Activated CD4-positive, alpha-beta T cell treated with anti-CD3 and anti-CD28 coated beads, Interleukin-2, Interleukin-4, amounts not matched to agents 100 ng/mL and 50 ng/mL, durations not matched to agents 16 hours and 8 hours (primary cell): Measurements from ENCODE around the gene STKLD1.

Source experiments
- DNase-seq: peaks from one replicate; pipeline ENCODE4 v3.0.0-alpha.2; 2020; ENCODE audit warnings: low spot score

The STKLD1 gene

GRCh38 chr9:133345596-133345995 is 30.6 kb upstream of the STKLD1 start:
- no peak for DNase-seq

DNA sequence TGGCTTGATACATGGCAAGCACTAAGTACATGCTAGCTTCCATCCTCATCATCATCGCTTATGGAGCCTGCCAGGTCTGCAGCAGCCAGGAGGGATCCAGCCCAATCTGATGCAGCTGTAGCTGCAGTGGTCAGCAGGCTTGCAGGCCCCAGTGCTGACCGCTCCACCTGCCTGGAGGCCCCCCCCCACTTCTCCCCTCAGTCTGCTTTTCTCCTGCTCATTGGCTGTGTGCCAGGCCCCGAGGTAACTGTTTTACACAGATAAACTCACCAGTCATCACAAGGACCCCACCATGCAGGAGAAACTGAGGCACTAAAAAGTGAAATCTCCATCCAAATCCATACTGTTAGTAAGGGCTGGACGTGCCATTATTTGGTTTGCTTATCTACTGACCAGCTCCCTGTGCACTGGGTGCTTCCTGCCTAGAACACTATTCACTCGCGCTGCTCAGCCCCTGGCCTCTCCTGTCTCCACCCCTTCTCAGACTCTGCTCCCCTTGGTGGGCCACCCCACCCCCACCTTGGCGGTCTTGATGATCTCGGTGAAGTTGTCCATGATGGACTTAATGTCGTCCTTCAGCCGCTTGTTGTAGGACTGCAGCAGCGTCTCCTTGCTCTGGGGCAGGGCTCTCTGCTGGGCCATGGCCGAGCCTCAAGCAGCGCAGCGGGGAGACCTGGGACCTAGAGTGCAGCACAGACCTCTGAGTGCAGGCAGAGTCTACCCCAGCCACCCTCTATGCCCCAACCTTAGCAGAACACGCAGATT is 30.0 kb upstream of the STKLD1 start:
- no peak for DNase-seq

DNA sequence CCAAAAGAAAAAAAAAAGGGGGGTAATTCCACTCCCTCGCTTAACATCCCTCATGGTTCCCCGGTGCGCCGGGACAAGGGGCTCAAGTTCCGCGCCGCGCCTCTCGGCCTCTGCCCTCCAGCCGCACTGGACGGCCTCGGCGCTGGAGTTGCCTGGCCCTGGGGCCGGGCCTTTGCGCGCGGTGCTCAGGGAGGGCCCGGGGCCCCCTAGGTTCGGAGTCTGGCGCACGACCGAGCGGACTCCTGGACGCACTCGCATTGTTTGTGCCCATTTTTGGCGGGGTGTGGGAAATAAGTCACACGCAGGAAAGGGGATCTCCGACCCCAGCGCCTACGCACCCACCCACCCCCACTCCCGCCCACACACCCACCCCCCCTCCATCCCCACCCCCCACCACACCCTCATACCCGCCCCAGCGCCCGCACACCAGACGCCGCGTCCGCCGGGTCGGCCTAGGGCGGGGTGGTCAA is 28.6 kb upstream of the STKLD1 start:
- DNase-seq, result no peak

DNA sequence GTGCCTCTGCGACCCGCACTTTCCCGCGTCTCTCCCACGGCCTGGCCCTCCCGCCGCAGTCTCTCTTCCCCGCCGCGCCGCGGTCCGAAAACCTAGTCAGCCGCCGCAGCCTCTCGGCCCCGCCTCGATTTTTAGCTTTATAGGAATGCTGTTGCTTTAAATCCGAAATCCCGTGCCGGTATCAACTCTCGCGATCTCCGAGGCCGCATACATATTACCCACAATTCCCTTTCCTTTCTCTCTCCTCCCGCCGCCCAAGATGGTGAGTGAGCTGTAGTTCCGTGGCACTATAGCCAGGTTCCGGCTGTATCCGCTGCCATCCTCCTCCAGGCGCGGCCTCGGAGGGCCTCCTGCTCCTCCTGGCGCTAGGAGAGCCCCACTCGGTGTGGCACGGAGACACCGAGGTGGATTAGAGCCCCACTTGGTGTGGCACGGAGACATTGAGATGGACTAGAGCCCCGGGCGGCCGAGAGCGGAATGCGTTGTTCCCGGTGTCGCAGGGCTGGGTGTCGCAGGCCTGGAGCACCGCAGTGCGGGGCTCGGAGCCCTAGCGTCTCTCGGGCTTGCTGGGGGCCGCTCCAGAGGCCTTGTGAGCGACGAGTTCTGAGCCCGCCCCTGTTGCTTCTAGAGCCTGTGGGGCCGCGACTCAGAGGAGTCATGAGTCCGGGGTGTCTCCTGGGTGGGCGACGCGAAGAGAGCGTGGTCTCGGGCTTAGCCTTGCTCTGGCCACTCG is 28.0 kb upstream of the STKLD1 start, which contains the start of the genes MED22 and RPL7A:
Gene MED22, minus strand, starts transcription at position 147 of the 733 bp plus-strand sequence. CDS start 1,469 bp downstream, outside the sequence.
Gene RPL7A, plus strand, starts transcription at position 234 of the 733 bp plus-strand sequence. Its CDS starts 26 bp downstream, at position 260.
- peak; percentile 95 for DNase-seq

DNA sequence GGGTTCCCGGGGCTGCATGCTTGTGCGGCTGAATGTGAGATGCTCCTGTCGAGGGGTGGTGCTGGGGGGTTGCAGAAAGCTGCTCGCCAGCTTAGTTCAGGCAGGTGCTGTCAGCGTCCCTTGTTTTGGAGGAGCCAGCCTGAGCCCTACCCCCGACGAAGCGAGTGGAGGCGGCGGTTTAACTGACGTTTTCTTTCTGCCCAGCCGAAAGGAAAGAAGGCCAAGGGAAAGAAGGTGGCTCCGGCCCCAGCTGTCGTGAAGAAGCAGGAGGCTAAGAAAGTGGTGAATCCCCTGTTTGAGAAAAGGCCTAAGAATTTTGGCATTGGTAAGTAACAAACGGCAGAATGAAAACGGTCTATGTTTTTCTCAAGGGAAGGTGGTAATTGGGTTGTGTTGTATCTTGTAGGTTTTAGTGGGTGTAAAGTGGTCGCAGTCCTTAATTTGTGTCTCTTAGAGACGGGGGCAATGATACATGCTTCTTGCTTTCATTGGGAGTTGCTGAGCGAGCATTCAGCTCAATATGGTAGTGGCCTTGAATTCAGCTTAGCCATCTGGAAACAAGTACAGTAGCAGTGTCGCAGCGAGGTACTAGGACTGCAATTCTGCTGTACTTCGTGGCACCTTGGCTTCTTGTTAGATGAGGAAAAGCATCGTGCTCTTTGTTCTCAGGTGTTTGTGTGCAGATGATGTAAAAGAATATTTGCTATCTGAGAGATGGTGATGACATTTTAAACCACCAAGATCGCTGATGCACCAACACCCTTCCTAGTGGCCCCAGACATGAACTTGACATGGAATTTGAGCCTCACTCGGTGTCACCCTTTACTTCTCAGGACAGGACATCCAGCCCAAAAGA is 27.2 kb upstream of the STKLD1 start:
- no peak for DNase-seq

GRCh38 chr9:133349965-133350616 is 26.1 kb upstream of the STKLD1 start:
- no peak for DNase-seq

DNA sequence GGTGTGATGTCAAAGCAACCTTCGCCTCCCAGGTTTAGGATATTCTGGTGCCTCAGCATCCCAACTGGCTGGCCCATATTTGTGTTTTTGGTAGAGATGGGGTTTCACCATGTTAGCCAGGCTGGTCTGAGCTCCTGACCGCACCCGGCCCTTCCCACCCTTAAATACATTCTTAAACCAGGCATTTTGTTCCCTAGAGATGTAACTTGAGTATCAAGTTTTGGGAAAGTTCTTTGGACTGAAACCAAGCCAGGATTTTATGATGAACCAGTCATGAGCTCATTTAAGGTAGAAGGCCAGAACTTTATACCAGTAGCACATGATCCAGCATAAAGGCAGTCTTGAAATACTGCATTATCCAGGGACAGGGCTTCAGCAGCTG is 24.6 kb upstream of the STKLD1 start:
- no peak for DNase-seq

- DNase-seq, result peak; percentile 68
These were observed 24.1 kb upstream of the STKLD1 start for GRCh38 chr9:133351908-133352634.

- DNase-seq, result no peak
These were observed 23.4 kb upstream of the STKLD1 start for GRCh38 chr9:133352635-133353340.

DNA sequence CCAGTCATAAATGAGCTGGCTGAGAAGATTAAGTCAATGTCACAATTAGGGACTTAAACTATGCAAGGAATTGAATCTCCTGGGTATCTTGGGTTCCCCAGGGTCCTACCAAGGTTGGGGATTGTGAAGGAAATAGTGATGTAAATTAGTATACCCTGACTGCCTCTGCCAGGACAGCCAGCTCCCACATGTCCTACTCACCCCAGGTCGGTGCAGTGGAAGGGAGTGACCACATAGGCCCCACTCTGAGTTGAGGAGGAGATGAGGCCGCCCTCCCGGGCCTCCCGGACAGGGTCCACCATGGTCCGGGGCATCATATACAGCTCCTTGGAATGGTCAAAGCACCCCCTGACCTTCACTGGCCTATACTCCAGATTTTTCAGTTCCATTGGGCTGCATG is 22.6 kb upstream of the STKLD1 start:
- DNase-seq, result no peak

GRCh38 chr9:133354766-133355165 is 21.4 kb upstream of the STKLD1 start:
- DNase-seq, result no peak

DNA sequence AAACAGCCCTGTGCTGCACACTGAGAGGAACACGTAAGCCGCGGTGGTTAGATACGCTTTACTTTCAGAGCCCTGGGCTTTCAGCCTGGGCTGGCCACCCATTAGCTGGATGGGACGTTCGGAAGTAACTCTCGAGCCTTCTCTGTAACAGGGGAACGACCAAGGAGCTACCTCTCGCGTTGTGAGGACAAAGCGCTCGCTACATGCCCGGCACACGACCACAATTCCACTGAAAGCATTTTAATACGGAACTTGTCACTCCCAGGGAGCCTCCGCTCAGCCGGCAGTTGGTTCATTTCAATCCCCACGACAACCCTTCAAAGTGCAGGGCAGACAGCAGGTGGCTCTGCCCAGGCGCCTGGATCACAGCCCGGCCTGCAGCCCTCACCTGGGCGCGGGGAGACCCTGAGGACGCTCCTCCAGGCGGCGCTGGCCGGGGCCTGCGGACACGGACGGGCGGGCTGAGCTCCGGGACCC is 20.2 kb upstream of the STKLD1 start:
- no peak for DNase-seq

DNA sequence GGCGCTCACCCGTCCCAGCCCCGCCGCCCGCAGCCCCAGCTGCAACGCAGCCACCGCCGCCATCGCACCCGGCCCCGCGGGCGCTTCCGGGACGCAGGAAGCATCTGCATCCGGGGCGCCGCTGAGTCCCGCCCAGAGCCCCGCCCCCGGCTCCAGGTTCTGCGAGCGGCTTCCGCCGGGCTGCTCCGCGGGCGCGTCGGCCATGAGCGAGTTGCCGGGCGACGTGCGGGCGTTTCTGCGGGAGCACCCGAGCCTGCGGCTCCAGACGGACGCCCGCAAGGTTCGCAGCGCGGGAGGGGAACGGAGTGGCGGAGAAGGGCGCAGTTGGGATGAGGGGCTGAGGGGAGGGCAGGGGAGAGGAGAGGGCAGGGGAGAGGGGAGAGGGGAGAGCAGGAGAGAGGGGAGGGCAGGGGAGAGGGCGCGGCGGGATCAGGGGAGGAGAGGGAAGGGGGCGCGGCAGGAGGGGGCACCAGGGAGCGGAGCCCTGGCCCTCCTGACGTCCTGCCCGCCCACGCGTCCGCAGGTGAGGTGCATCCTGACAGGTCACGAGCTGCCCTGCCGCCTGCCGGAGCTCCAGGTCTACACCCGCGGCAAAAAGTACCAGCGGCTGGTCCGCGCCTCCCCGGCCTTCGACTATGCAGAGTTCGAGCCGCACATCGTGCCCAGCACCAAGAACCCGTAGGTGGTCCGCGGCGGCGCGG is 19.6 kb upstream of the STKLD1 start, which contains the start of the genes SURF1 and SURF2:
Gene SURF1, minus strand, starts transcription at position 97 of the 701 bp plus-strand sequence. Its CDS starts 34 bp downstream, at position 63.
Gene SURF2, plus strand, starts transcription at position 160 of the 701 bp plus-strand sequence. Its CDS starts 43 bp downstream, at position 203.
- DNase-seq, result peak; percentile 89

DNA sequence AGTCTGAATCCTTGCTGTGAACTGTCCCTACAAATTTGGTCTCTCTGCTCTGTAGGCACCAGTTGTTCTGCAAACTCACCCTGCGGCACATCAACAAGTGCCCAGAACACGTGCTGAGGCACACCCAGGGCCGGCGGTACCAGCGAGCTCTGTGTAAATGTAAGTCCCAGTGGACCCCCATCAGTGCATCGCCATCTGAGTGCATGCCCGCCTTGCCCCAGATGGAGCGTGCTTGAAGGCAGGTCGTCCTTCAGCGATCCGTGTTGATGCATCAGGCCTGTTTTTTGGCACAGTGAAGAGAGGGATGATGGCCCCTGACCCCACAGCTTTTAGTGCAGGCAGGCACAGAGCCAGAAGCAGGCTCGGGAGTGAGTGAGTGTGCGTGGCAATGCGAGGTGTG is 18.5 kb upstream of the STKLD1 start:
- no peak for DNase-seq

DNA sequence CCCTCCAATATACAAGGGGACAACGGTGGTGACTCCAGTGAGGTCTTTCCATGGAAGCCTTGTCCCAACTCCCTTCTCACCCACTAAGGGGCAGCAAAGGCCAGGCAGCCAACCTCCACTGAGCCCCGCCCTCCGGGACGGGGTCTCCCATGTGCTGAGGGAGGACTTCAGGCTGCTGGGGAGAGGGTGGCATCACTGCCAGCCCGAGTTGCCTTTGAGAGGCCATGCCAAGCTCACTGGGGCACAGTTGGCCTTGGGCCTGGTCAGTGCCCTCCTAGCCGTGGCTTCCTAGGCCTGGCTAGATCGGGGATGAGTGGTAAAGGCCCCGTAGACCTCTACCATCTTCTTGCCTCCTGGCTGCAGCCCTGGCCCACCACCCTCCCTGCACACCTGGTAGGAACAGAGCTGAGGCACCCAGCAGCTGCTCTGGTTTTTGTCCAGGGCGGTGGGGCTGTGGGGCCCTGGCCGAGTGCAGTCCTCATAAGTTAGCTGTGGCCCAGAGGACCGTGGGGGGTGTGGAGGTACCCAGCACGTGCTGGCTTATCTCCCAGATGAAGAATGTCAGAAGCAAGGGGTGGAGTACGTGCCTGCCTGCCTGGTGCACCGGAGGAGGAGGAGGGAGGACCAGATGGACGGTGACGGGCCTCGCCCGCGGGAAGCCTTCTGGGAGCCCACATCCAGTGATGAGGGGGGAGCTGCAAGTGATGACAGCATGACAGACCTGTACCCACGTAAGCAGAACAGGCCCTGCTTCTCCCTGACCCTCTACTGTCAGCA is 16.6 kb upstream of the STKLD1 start:
- no peak for DNase-seq

DNA sequence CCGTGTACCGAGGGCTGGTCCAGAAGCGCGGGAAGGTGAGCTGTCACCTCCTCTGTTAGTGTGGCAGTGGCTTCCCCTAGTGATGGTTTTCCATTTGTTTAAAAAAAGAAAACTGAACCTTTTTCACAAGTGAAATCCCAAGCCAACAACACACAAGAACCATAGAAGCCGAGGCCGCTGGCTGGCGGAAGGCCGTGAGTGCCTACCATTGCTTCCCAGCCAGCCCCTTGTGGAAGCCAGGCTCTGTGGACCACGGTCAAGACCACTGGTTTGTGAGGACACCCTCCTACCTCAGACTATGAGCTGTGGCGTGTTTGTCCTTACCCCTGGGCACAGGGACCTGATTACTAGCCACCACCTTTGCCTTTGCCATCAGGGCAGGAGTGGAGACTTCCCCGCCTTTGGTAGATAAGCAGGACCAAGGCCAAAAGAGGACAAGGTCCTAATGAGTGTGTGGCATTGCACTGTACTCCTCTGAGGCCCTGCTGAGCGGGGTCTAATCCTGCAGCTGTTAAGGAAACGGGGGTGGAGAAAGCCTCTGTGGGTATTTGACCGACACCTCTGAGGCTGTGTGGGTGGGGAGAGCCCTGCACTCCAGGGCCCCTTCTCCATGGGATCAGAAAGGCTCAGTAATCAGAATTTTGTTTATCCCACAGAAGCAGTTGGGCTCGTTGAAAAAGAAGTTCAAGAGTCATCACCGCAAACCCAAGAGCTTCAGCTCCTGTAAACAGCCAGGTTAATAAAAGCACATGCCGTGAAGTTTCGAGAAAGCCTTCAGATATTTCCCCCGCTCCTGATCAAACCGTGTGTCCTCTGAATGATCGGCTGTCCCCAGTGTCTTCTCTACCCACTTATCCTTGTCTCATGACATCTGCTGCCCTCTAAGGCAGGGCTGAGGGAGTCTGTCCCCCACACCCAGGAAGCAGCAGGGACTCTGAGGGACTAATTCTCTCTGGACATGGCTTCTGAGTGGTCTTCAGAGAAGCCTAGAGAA is 15.5 kb upstream of the STKLD1 start:
- no peak for DNase-seq

DNA sequence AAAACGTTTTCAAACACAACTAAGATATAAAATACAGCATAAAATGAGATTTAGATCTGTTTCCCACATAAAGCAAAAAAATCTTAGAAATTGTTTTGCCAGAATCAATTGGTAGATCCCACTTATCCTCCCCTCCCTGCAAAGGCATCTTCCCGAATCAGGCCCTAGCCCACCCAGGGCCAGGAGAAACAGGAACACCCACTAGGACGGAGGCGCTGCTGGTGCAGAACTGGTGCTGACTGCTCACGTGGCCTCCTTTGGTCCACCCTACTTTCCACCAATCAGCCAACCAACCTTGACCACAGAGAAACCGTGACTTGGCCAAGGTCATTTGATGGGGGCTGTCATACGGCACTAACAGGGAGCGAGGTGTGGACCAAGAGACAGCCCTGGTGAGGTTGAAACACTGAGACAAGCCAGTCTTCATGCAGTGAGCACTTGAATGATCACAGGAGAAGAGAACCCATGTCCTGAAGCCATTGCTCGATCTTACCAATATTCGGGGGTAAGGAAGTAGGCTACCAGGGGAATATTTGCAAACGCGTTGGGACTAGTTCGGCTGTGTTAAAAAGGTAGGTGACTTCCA is 14.6 kb upstream of the STKLD1 start:
- no peak for DNase-seq
